B cell (primary cell): Measurements from ENCODE around the gene TEX264.

Source experiments
- CTCF ChIP-seq: fragments of 200-600 bp; IDR thresholded peaks from one replicate; pipeline ENCODE4 v1.8.0; 2022; ENCODE audit warnings: antibody characterized with exemption, mild to moderate bottlenecking
- EZH2 ChIP-seq: IDR thresholded peaks from 2 replicates; pipeline ENCODE4 v1.6.1; 2012; ENCODE audit warnings: borderline replicate concordance, low read depth, mild to moderate bottlenecking, moderate library complexity, low read length; ENCODE audit not compliant: insufficient read depth, poor library complexity, severe bottlenecking

GRCh38 chr3:51748327-51748726 lies 77.3 kb downstream of the TEX264 start:
- no peak for TF ChIP-seq EZH2
- no peak for TF ChIP-seq CTCF
